DMS153 treated with DMSO at 0.1 percent for 48 hours (cell line): ENCODE data around the gene ACTRT2.
A peak's percentile ranks its signal among the peaks of the same experiment; 100 is the strongest.

Source experiments
- DNase-seq: peaks from one replicate; lab custom pipeline; 2025; ENCODE audit not compliant: unreplicated experiment; lab: John Stamatoyannopoulos, UW

ACTRT2 gene

GRCh38 chr1:3067301-3067670 lies 46.0 kb downstream of the ACTRT2 start:
- DNase-seq: no peak

GRCh38 chr1:3067671-3068563 lies 46.6 kb downstream of the ACTRT2 start:
- DNase-seq: no peak

GRCh38 chr1:3068564-3069431 lies 47.5 kb downstream of the ACTRT2 start, which contains the start of gene PRDM16:
Gene PRDM16 (plus strand): TSS chr1:3069203. CDS start chr1:3069260, 57 bp downstream.
- no peak for DNase-seq

DNA sequence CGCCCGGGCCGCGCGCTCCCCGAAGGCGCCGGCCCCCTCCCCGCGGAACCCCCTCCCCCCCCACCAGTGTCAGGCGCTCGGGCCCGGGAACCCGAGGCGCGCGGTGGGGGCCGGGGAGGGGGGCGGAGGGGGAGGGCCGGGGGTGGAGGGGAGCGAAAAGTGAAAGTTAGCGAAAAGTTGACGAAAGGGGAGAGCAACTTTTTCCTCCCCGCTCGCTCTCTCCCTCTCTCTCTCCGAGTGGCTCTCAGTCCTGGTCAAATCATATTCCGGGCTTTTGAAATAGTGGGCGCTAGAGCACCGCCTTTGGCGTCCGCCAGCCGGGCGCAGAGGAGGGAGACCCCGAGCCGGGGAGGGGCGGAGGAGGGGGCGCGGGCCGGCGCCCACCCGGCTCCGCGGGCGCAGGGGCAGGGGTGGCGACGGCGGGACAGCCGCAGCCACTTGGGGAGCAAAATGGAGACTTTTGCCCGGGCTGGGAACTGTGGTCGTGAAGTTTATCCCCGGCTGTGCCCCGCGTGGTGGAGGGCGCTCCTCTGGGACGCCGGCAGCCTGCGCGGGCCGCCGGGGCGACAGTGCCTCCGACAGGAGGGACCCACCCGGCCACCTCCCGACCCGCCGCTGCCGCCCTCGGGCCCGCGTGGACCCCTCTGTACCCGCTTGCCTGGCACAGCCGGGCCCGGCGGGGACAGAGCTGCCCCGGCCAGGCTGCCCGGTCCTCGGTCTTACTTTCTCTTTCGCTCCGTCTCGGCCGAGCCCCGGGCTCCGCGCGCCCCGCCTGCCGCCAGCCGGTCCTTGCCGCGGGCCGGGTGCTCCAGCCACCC lies 48.4 kb downstream of the ACTRT2 start:
- DNase-seq: peak; percentile 16

DNA sequence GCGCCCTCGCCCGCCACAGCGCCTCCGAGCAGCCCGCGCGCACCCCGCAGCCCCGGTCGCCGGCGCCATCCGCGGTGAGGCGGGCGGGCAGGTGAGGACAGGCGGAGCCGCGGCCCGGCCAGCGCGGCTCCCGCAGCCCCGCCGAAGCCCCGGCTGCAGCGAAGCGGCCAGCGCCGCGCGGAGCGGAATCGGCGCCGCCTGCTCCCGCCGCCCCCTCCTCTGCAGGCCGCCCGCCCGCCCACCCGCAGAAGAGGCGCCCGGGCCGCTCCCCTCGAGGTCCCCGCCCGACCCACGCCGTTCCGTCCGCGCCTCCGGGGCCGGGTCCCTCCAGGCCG lies 49.0 kb downstream of the ACTRT2 start:
- no peak for DNase-seq

GRCh38 chr1:3070644-3071564 lies 49.6 kb downstream of the ACTRT2 start:
- no peak for DNase-seq

- DNase-seq: no peak
These were observed 50.5 kb downstream of the ACTRT2 start for GRCh38 chr1:3071565-3072390.
